COLO829 (cell line): ENCODE data around the gene PDE6G.

Source experiments
- DNase-seq: peaks from one replicate; pipeline ENCODE4 v3.0.0; 2012; ENCODE audit warnings: low spot score

The PDE6G gene

DNA sequence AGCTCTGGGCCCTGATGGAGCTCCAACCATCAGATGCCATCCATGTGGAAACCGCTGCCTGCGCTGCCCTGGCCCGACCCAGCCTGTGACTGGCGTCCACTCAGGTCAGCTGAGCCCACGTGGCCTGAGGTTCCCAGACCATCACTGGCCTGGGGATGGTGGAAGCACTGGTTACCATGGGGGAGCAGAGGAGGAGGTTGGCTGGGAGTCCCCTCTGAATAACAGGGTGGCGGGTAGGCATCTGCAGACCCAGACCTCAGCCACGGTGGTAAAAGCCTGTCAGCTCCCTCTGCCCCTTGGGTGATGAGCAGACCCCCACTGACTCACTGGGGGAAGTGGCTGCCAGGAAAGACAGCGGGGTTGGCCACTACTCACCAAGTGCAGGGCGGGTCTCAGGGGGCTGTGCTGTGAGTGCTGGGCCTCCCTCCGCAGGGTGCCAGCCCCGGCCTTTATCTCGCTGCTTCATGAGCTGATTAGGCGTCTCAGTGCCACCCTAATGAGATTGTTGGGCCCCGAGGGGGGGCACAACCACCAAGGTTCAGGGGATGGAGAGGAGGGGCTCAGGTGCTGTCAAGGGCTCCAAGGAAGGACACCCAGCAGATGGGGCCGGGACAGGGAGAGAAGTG, at the start of gene PDE6G:
Gene PDE6G, minus strand, starts transcription at position 425 of the 626 bp plus-strand sequence. CDS start 3,237 bp downstream, outside the sequence.
- no peak for DNase-seq

DNA sequence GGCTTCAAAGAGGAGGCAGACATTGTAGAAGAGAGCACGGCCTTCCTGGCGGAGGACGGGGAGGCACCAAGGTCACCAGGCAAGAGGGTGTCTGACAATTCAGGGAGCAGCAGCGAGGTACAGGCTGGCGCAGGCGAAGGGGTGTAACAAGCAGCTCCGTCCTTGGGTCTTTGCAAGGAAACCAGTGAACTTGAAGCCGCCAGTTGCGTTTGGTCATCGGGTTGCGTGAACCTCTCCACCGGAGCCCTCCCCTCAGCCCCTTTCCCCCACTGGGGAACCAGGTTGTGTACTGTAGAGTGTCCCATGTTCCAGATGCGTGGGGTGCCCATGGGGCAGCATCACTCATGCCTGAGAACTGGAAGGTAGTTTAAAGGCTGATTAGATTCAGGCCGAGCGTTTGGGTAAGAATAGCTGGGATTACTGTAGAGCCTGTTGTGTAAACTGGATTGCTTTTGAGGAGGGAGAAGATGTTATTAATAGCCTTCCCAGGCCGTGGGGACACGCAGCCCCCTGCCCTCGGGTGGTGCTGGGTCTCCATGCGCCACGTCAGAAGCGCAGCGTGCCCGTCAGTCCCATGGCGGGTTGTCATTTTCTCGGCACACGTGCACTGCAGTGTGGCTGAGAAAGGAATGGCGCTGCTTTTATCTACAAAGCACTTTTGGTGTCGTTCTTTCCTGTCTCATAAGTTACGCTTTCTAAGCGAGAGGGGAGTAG, 49.3 kb upstream of the PDE6G start:
- no peak for DNase-seq

DNA sequence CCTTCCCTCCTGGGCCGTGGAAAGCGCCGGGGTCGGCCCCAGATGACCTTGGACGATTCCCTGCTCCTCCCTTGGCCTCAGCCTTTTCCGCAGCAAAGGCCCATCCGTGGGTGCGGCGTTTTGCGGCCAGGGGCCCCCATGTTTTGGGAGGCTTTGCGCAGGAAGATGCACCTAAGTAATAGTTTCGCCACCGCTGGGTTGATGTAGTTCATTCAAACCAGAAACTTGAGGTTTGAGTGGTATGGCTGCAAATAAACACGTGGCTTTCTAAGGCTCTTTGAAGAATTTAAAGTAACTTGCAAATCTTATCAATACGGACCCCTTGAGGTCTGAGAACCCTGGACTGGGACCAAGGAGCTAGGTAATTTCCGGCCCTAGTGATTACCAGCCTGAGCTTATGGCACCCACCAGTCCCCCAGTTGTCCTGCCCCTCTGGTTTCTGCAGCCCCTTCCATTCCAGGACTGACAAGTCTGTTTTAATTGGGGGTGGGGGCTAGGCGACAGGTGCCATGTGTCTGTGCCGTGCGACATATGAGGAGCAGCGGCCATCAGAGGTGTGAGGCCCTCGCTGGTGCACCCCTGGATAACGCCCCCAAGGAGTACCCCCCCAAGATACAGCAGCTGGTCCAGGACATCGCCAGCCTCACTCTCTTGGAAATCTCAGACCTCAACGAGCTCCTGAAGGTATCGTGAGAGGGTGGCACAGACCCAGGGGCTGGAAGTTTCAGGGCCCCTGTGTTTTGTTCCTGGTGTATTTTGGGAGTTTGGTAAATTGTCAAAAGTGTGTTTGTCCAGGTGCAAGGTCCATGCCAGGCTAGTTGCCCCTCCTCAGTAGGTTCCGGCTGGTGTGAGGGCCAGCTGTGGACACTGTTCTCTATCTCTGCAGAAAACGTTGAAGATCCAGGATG, 47.7 kb upstream of the PDE6G start:
- no peak for DNase-seq

DNA sequence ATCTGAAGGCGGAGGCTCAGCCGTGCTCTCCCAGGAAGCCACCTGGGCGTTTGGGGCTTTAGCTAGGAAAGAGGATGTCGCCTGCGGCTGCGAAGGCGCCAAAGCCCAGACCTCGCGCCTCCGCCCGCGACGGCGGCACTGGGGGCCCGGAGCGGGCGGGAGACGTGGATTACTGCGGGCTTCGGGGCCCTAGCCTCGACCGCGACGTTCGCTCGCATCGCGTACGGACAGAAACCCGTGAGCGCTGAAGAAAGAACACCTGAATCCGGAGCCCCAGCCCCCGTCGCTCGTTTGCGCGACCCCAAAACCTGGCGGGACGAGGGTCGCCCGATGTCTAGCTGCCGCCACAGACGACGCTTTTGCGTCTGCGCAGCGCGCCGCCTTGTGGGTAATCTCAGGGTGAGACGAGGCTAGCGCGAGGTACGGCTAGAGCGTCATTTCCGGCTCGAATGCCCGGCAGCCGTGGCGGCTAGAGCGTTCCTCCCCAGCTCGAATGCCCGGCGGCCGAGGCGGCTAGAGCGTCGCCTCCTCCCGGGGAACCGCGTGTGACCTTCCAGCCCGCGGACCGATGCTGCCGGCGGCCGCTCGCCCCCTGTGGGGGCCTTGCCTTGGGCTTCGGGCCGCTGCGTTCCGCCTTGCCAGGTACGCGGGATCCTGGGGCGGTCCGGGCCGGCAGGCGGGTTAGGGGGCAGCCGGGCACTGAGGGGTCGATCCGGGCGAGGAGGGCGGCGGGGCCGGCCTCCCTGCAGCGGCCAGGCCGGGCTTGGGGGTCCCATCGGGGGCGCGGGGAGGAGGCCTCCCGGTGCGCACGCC, 46.8 kb upstream of the PDE6G start, which contains the start of gene MRPL12:
Gene MRPL12, plus strand, starts transcription at position 434 of the 813 bp plus-strand sequence. Its CDS starts 135 bp downstream, at position 569.
- DNase-seq = peak; percentile 94

DNA sequence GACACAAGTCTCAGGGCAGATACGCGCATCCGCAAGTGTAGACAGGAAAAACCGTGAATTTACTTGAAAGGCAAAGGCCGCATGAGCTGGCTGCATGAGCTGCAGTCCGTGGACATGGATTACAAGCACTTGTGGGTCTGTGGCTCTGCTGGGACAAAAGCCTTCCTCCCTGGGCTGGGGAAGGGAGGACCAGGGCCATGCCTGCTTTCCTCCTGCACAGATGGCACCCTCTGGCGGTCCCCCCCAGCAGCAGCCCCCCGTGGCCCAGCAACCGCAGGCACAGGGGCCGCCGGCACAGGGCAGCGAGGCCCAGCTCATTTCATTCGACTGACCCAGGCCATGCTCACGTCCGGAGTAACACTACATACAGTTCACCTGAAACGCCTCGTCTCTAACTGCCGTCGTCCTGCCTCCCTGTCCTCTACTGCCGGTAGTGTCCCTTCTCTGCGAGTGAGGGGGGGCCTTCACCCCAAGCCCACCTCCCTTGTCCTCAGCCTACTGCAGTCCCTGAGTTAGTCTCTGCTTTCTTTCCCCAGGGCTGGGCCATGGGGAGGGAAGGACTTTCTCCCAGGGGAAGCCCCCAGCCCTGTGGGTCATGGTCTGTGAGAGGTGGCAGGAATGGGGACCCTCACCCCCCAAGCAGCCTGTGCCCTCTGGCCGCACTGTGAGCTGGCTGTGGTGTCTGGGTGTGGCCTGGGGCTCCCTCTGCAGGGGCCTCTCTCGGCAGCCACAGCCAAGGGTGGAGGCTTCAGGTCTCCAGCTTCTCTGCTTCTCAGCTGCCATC, 45.1 kb upstream of the PDE6G start:
- no peak for DNase-seq

DNA sequence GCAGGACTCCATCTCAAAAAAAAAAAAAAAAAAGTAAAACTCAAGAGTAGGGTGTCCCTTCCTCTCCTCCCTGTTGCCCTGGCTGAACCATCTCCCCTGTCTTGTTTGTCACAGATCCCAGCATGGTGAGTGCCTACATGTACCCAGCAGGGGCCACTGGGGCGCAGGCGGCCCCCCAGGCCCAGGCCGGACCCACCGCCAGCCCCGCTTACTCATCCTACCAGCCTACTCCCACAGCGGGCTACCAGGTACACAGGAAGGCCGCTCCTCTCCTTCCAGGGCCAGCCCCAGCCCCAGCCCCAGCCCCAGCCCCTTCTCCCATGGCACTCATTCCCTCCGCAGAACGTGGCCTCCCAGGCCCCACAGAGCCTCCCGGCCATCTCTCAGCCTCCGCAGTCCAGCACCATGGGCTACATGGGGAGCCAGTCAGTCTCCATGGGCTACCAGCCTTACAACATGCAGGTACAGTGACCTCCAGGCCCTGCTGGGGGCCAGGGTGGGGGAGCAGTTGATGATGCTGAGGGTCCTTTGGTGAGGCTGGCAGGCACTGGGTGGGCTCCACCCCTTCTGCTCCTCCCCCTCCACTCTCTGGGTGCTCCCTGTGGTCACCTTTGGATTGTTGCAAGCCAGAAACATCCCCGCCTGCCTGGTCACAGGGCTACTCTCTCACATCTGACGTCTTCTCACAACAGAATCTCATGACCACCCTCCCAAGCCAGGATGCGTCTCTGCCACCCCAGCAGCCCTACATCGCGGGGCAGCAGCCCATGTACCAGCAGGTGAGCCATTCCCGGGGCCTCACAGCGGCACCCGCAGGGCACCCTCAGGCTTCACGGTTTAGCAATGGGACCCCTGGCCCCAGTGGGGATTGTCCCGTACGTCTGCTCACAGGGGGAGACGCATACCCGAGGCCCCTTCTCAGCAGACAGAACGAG, 44.3 kb upstream of the PDE6G start:
- no peak for DNase-seq

DNA sequence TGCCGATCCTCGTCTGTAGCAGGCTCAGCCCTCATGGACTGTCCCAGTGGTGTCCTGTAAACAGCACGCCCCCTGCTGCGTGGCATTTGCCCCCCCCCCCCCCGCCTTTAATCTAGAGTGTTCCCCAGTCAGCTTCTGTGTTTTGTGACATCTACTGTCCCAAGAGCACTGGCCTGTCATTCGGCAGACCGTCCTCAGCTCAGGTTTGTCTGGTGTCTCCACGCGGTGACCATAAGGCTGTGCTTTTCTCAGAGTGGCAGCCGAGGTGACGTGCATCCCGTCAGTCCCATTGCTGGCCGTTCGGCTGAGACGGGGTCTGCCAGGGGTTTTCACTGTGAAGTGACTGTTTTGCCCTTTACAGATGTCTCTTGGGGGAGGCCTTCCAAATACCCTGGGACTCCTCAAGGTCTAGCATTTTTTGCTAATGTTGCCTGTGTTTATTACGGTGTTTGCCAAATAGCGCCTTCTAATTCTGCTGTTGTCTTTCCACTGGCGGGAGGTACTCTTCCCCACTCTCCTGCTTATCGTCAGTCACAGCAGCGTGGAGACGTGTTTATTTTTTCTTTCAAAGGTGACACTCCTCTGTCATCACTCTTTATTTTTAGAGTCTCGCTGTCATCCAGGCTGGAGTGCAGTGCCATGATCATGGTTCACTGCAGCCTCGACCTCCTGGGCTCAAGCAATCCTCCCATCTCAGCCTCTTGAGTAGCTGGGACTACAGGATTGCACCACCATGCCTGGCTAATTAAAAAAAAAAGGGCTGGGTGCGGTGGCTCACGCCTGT, 41.1 kb upstream of the PDE6G start:
- DNase-seq = no peak

DNA sequence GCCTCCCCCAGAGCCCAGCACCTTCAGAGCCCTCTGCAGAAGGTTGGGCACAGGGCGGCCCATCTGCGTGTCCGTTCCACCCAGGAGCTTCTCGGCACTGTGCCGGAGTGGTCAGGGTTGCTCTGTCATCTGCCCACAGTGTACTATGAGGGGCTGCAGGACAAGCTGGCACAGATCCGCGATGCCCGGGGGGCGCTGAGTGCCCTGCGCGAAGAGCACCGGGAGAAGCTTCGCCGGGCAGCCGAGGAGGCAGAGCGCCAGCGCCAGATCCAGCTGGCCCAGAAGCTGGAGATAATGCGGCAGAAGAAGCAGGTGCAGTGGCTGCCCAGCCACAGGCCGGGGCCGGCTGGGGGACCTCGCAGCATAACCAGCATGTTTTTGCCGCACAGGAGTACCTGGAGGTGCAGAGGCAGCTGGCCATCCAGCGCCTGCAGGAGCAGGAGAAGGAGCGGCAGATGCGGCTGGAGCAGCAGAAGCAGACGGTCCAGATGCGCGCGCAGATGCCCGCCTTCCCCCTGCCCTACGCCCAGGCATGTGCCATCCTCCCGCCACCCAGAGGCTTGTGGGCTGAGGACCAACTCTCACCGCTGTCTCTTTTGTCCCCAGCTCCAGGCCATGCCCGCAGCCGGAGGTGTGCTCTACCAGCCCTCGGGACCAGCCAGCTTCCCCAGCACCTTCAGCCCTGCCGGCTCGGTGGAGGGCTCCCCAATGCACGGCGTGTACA, 40.0 kb upstream of the PDE6G start:
- DNase-seq = no peak

DNA sequence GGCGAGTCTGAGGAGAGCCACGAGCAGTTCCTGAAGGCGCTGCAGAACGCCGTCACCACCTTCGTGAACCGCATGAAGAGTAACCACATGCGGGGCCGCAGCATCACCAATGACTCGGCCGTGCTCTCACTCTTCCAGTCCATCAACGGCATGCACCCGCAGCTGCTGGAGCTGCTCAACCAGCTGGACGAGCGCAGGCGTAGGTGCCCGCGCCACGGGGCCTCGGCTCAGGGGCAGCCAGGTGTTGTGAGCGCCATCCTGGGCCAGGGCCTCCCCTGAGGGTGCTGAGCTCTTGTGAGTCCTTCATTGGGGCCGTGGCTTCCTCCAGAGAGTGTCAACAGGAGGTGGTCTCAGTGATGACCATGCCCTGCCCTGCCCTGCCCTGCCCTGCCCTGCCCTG, 39.5 kb upstream of the PDE6G start:
- DNase-seq = no peak

DNA sequence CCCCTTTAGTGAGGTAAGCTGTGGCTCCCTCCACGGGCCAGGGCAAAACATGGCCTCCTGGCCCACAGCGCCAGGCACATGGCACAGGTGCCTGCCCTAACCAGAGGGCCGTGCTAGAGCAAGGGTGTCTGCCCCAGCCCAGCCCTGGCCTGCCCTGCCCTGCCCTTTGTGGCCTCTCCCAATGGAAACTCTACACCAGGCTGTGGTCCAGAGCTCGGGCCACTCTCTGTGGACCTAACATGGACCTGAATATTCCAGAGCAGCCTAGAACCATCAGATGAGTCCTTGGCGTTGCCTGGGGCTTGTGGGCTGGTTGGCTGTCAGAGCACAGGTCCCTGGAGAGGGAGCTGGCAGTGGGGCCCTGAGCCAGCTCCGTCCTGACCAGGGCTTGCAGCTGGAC, 38.9 kb upstream of the PDE6G start:
- DNase-seq = no peak

DNA sequence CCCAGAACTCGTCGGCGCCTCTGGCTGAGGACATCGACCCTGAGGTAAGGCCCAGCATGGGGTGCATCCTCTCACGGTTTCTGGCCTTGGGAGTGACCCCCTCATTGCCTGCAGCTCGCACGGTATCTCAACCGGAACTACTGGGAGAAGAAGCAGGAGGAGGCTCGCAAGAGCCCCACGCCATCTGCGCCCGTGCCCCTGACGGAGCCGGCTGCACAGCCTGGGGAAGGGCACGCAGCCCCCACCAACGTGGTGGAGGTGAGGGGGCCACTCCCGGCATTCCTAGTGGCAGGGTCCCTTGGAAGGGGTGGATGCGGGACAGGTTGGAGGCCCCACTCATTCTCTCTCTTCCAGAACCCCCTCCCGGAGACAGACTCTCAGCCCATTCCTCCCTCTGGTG, 38.5 kb upstream of the PDE6G start:
- no peak for DNase-seq

DNA sequence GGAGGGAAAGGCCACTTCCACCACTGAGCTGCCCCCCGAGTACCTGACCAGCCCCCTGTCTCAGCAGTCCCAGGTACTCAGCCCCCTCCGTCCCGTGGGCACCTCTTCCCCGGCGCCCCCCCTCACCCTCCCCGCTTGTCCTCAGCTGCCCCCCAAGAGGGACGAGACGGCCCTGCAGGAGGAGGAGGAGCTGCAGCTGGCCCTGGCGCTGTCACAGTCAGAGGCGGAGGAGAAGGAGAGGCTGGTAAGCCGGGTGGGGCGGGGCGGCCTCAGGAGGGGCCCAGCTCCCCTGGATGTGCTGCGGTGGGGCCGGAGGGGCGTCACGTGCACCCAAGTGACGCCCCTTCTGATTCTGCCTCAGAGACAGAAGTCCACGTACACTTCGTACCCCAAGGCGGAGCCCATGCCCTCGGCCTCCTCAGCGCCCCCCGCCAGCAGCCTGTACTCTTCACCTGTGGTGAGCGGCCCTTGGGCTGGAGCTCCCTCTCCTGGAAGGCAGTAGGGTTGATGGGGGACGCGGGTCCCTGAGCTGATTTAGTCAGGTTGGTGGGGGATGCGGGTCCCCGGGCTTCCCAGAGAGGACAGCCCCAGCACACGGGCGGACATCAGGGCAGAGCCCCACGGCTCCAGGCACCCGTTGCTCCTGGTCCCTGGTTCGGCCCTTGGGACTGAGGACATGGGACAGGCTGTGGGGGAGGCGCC, 37.3 kb upstream of the PDE6G start:
- DNase-seq = no peak

DNA sequence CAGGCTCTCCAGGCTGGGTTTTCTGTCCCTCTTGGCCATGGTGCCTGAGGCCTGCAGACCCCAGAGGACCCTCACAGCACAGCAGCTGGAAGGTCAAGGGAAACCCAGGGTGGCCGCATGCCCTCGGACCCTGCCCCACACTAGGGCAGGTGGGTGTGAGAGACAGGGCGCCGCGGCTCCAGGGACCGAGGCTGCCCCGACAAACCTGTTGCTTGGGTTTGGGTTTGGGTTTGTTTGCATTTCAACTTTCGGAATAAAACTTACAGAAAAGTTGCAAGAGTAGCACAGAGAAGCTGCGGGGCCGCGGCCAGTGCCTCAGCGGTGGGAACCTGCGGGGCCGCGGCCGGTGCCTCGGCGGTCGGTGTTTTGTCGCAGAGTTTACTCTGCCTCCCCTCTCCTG, 35.3 kb upstream of the PDE6G start:
- no peak for DNase-seq

DNA sequence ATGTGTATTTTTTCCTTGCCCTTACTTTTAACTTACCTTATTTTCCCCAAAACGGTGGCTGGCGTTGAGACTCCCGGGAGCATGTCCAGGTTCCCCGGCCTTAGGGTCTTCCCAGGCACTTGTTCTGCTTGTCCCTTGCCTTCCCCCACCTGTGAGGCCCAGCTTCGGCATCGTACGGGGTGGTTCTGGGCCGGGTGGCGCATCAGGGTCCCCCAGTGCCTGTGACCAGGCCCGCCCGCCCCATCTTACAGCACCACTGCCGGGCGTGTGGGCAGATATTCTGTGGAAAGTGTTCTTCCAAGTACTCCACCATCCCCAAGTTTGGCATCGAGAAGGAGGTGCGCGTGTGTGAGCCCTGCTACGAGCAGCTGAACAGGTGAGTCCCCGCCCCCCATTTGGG, 34.9 kb upstream of the PDE6G start:
- DNase-seq = no peak

DNA sequence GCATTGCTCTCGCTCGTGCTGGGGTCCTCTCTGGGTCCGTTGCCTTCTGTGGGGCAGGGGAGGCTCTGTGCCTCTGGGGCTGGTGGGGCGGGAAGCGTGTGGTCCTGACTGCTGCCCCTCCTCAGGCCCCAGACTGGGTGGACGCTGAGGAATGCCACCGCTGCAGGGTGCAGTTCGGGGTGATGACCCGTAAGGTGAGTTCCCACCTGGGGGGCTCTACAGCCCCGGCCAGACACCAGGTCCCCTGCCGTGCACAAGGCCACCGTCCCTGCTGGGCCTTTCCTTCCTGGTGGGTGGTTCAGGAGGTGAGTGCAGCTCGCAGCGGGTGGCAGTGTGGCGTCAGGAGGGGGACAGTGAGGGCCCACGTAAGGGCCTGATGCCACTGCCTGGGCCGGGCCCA, 34.2 kb upstream of the PDE6G start:
- DNase-seq = no peak

DNA sequence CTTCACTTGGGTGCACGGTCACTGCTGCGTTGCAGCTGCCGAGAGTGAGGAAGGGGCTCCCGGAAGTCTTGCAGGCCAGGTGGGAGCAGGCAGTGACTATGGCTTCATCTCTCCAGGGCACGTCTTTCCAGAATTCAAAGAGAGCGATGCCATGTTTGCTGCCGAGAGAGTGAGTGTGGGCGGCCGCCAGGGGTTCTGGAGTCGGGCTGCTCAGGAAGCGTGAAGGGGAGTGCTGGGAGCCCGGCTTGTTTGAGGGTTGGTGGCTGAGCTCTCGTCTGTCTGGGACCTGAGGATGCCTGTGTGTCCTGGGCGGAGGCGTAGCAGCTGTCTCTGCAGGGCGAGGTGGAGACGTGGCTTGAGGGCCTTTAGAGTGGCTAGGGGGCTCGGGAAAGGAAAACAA, 33.7 kb upstream of the PDE6G start:
- no peak for DNase-seq

DNA sequence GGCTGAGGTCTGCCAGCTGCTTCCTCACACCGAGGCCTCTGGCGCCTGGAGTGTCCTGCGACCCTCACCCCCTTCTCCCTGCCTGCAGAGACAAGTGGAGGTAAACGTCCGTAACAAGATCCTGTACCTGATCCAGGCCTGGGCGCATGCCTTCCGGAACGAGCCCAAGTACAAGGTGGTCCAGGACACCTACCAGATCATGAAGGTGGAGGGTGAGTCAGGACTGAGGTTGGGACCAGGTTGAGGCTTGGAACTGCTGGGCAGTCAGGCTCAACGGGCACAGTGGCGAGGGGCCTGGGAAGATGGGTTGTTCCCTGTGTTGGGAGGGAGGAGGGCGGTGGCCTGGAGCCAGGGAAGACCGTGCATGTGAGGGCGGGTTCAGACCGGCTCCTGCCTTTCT, 32.3 kb upstream of the PDE6G start:
- no peak for DNase-seq
